ENCODE results near the gene PPIC. TPM values are rescaled to one million over a fixed set of nuclear protein-coding genes. Genes with fewer than 3 reads are reported as not detected.
A peak's percentile ranks its signal among the peaks of the same experiment; 100 is the strongest.
"Not testable (repeated sequence)": the region's sequence is repeated elsewhere in the genome, so short reads cannot be mapped to it uniquely, and the experiment has no call there.

The PPIC gene
- polyA plus RNA-seq, 4 donors = 31.9 to 40.7 (median 37.2) TPM

- DNase-seq (ENCODE audit: low read depth in 4 of 4, low spot score in 2 of 4) = no peak
Observed at GRCh38 chr5:123014689-123015088, 21.8 kb downstream of the PPIC start.

- DNase-seq (ENCODE audit: low read depth in 4 of 4, low spot score in 2 of 4) = no peak
Observed at GRCh38 chr5:123012321-123012720, 24.2 kb downstream of the PPIC start.

GRCh38 chr5:123007754-123008153 lies 28.8 kb downstream of the PPIC start:
- DNase-seq (ENCODE audit: low read depth in 4 of 4, low spot score in 2 of 4) = no peak

GRCh38 chr5:123007182-123007581 lies 29.3 kb downstream of the PPIC start:
- DNase-seq (ENCODE audit: low read depth in 4 of 4, low spot score in 2 of 4) = no peak

- no peak for DNase-seq (ENCODE audit: low read depth in 4 of 4, low spot score in 2 of 4)
Observed at GRCh38 chr5:123001808-123002207, 34.7 kb downstream of the PPIC start.

- no peak for DNase-seq (ENCODE audit: low read depth in 4 of 4, low spot score in 2 of 4)
Observed at GRCh38 chr5:123000731-123001130, 35.8 kb downstream of the PPIC start.

GRCh38 chr5:122999947-123000563 lies 36.5 kb downstream of the PPIC start:
- DNase-seq (ENCODE audit: low read depth in 4 of 4, low spot score in 2 of 4) = peak in 1 of 4 donors; percentile 10

GRCh38 chr5:122997294-122997693 lies 39.2 kb downstream of the PPIC start:
- no peak for DNase-seq (ENCODE audit: low read depth in 4 of 4, low spot score in 2 of 4)

GRCh38 chr5:122996091-122996490 lies 40.4 kb downstream of the PPIC start:
- DNase-seq (ENCODE audit: low read depth in 4 of 4, low spot score in 2 of 4) = no peak

GRCh38 chr5:122985954-122986721 lies 50.4 kb downstream of the PPIC start:
- DNase-seq (ENCODE audit: low read depth in 4 of 4, low spot score in 2 of 4) = no peak

- no peak for DNase-seq (ENCODE audit: low read depth in 4 of 4, low spot score in 2 of 4)
Observed at GRCh38 chr5:122985006-122985700, 51.4 kb downstream of the PPIC start.

GRCh38 chr5:122984425-122984824 lies 52.1 kb downstream of the PPIC start:
- DNase-seq (ENCODE audit: low read depth in 4 of 4, low spot score in 2 of 4) = no peak

- DNase-seq (ENCODE audit: low read depth in 4 of 4, low spot score in 2 of 4) = no peak
Observed at GRCh38 chr5:122982376-122982775, 54.1 kb downstream of the PPIC start.

GRCh38 chr5:122981846-122982245 lies 54.7 kb downstream of the PPIC start:
- no peak for DNase-seq (ENCODE audit: low read depth in 4 of 4, low spot score in 2 of 4)

GRCh38 chr5:122978644-122979297 lies 57.8 kb downstream of the PPIC start:
- no peak for DNase-seq (ENCODE audit: low read depth in 4 of 4, low spot score in 2 of 4)

- DNase-seq (ENCODE audit: low read depth in 4 of 4, low spot score in 2 of 4) = no peak
Observed at GRCh38 chr5:122978068-122978467, 58.5 kb downstream of the PPIC start.

GRCh38 chr5:122977319-122977718 lies 59.2 kb downstream of the PPIC start:
- DNase-seq (ENCODE audit: low read depth in 4 of 4, low spot score in 2 of 4) = no peak

- DNase-seq (ENCODE audit: low read depth in 4 of 4, low spot score in 2 of 4) = not testable (repeated sequence)
Observed at GRCh38 chr5:122974251-122974650, 62.3 kb downstream of the PPIC start.

- not testable (repeated sequence) for DNase-seq (ENCODE audit: low read depth in 4 of 4, low spot score in 2 of 4)
Observed at GRCh38 chr5:122973759-122974158, 62.8 kb downstream of the PPIC start.

All from left renal cortex interstitium (tissue), 4 donors.